Neuronal stem cell (in vitro differentiated cells): ENCODE results near the gene PDE4C.

Experiments
- DNase-seq: peaks from one replicate; pipeline ENCODE4 v3.0.0-alpha.2; 2013; ENCODE audit warnings: low spot score
- H2AFZ ChIP-seq: one replicate; pipeline ENCODE4 v1.6.1; 2013; ENCODE audit warnings: mild to moderate bottlenecking, low read length, inconsistent platforms
- H2AK5ac ChIP-seq: 2 replicates; pipeline ENCODE4 v1.6.1; 2013; ENCODE audit warnings: low read depth, mild to moderate bottlenecking, inconsistent platforms, low read length, moderate library complexity, mixed read lengths
- H2BK120ac ChIP-seq: 2 replicates; pipeline ENCODE4 v1.6.1; 2013; ENCODE audit warnings: low read depth, mild to moderate bottlenecking, inconsistent platforms, low read length, moderate library complexity, mixed read lengths
- H2BK12ac ChIP-seq: one replicate; pipeline ENCODE4 v1.6.1; 2013; ENCODE audit warnings: low read length, inconsistent platforms
- H2BK15ac ChIP-seq: 2 replicates; pipeline ENCODE4 v1.6.1; 2013; ENCODE audit warnings: mild to moderate bottlenecking, low read length, inconsistent platforms, mixed read lengths
- H2BK5ac ChIP-seq: one replicate; pipeline ENCODE4 v1.6.1; 2013; ENCODE audit warnings: inconsistent platforms, mild to moderate bottlenecking, low read length, moderate library complexity
- H3K14ac ChIP-seq: one replicate; pipeline ENCODE4 v1.6.1; 2013; ENCODE audit warnings: low read length, inconsistent platforms
- H3K18ac ChIP-seq: 2 replicates; pipeline ENCODE4 v1.6.1; 2013; ENCODE audit warnings: low read length, inconsistent platforms
- H3K23ac ChIP-seq: 2 replicates; pipeline ENCODE4 v1.6.1; 2013; ENCODE audit warnings: low read depth, mild to moderate bottlenecking, mixed read lengths, low read length, inconsistent platforms; ENCODE audit not compliant: poor library complexity
- H3K27ac ChIP-seq: replicated peaks from 3 replicates; pipeline ENCODE4 v1.5.1; 2013; ENCODE audit warnings: low read length, inconsistent platforms
- H3K27me3 ChIP-seq, 3 experiments: 2 replicates each; pipeline ENCODE4 v1.6.1; 2013; ENCODE audit warnings: low read length in 3 of 3, mild to moderate bottlenecking in 2 of 3, inconsistent platforms in 1 of 3, low read depth in 1 of 3, mixed read lengths in 1 of 3, moderate library complexity in 1 of 3; ENCODE audit not compliant: control insufficient read depth in 3 of 3, insufficient read depth in 3 of 3
- H3K36me3 ChIP-seq, 2 donors: replicated peaks in 1 of 2; 2 replicates each; pipeline ENCODE4 v1.6.1; 2013; ENCODE audit warnings: low read length in 2 of 2; ENCODE audit not compliant: control insufficient read depth in 2 of 2, insufficient read depth in 2 of 2
- H3K4ac ChIP-seq: 2 replicates; pipeline ENCODE4 v1.6.1; 2013; ENCODE audit warnings: inconsistent platforms, mild to moderate bottlenecking, low read length, moderate library complexity
- H3K4me1 ChIP-seq, 2 donors: 1 replicate in 1 of 2; 2 replicates in 1 of 2; pipeline ENCODE4 v1.6.1; 2013; ENCODE audit warnings: low read length in 2 of 2, low read depth in 1 of 2; ENCODE audit not compliant: control insufficient read depth in 2 of 2, insufficient read depth in 1 of 2
- H3K4me2 ChIP-seq: one replicate; pipeline ENCODE4 v1.6.1; 2013; ENCODE audit warnings: mild to moderate bottlenecking, low read length, inconsistent platforms; ENCODE audit not compliant: insufficient read depth, poor library complexity, severe bottlenecking
- H3K4me3 ChIP-seq, 2 donors: 2 replicates each; pipeline ENCODE4 v1.5.1; 2013; ENCODE audit warnings: low read length in 2 of 2, mild to moderate bottlenecking in 2 of 2, inconsistent platforms in 1 of 2, moderate library complexity in 1 of 2
- H3K79me1 ChIP-seq: one replicate; pipeline ENCODE4 v1.6.1; 2013; ENCODE audit warnings: low read depth, mild to moderate bottlenecking, inconsistent platforms, low read length, moderate library complexity
- H3K9ac ChIP-seq: one replicate; pipeline ENCODE4 v1.6.1; 2013; ENCODE audit warnings: mild to moderate bottlenecking, low read depth, low read length, inconsistent platforms; ENCODE audit not compliant: poor library complexity
- H3K9me3 ChIP-seq, 2 donors: replicated peaks in 1 of 2; 2 replicates each; pipeline versions ENCODE3 to v1.6.1; 2013; ENCODE audit warnings: low read length in 2 of 2, mild to moderate bottlenecking in 2 of 2, inconsistent platforms in 1 of 2, low read depth in 1 of 2, mixed read lengths in 1 of 2, moderate library complexity in 1 of 2; ENCODE audit not compliant: control insufficient read depth in 2 of 2, insufficient read depth in 1 of 2
- H4K8ac ChIP-seq: one replicate; pipeline ENCODE4 v1.6.1; 2013; ENCODE audit warnings: low read depth, mild to moderate bottlenecking, inconsistent platforms, low read length, moderate library complexity
- H4K91ac ChIP-seq: one replicate; pipeline ENCODE4 v1.6.1; 2013; ENCODE audit warnings: low read length, low read depth, mild to moderate bottlenecking, inconsistent platforms; ENCODE audit not compliant: poor library complexity
- WGBS, 2 donors: extraction: QIAGEN DNeasy Blood & Tissue Kit; methylation state at CpG; one replicate each; pipeline ENCODE4 v1.1.7; 2013; ENCODE audit warnings: missing lambda C conversion rate in 2 of 2, mixed read lengths in 1 of 2; ENCODE audit not compliant: insufficient read length in 2 of 2, insufficient replicate concordance in 1 of 2; ENCODE audit errors: extremely low coverage in 2 of 2; 5-methylcytosine and 5-hydroxymethylcytosine counted together

Gene PDE4C

GRCh38 chr19:18266771-18267686 lies 40.8 kb upstream of the PDE4C start:
- H3K4me3 ChIP-seq = no peak overlapping the region
- WGBS, 2 donors = no CpG with 5 or more reads among the region's 42 CpGs
- H2AK5ac ChIP-seq = no peak overlapping the region
- H3K27me3 ChIP-seq = no peaks in the 10 kb centered on the region
- no peak for DNase-seq
- H3K27ac ChIP-seq = no peak overlapping the region
- no peak overlapping the region for H2BK120ac ChIP-seq
- H3K9me3 ChIP-seq = no peaks in the 10 kb centered on the region
- no peak overlapping the region for H3K4ac ChIP-seq
- H3K4me1 ChIP-seq = peaks cover 0 to 3% of the 10 kb centered on the region in 2 donors
- no peak overlapping the region for H4K91ac ChIP-seq
- no peak overlapping the region for H2BK15ac ChIP-seq
- peaks cover 4% of the 10 kb centered on the region for H3K79me1 ChIP-seq
- no peak overlapping the region for H3K4me2 ChIP-seq
- no peak overlapping the region for H4K8ac ChIP-seq
- peaks cover 20 to 38% of the 10 kb centered on the region in 2 donors for H3K36me3 ChIP-seq
- no peak overlapping the region for H3K9ac ChIP-seq
- H2BK5ac ChIP-seq = no peak overlapping the region
- no peak overlapping the region for H2BK12ac ChIP-seq
- H2AFZ ChIP-seq = no peak overlapping the region
- H3K14ac ChIP-seq = no peak overlapping the region
- H3K23ac ChIP-seq = peak overlapping the region; percentile 25
- no peak overlapping the region for H3K18ac ChIP-seq

- no CpG with 5 or more reads among the region's 7 CpGs for WGBS, 2 donors
- peaks cover 0 to 2% of the 10 kb centered on the region in 2 donors for H3K9me3 ChIP-seq
Measured at GRCh38 chr19:18265582-18265981, 39.3 kb upstream of the PDE4C start.

GRCh38 chr19:18264971-18265540 lies 38.8 kb upstream of the PDE4C start:
- Histone ChIP-seq H2BK12ac (no peak overlapping the region), H3K27ac (no peak overlapping the region), H2AFZ (no peak overlapping the region), H4K91ac (no peak overlapping the region), H2BK15ac (no peak overlapping the region), H3K4me2 (no peak overlapping the region), H2BK5ac (peak overlapping the region; percentile 75), H3K4me1 (peaks cover 0 to 3% of the 10 kb centered on the region in 2 donors), H2BK120ac (no peak overlapping the region), H3K23ac (peak overlapping the region; percentile 65), H3K79me1 (peaks cover 4% of the 10 kb centered on the region), H3K36me3 (peaks cover 20 to 38% of the 10 kb centered on the region in 2 donors), H3K18ac (peak overlapping the region; percentile 17), H3K9me3 (peaks cover 0 to 2% of the 10 kb centered on the region in 2 donors), H3K27me3 (peaks cover 0 to 3% (median 0%) of the 10 kb centered on the region in 3 experiments), H3K14ac (peak overlapping the region; percentile 87), H4K8ac (no peak overlapping the region), H3K4me3 (peak overlapping the region in 1 of 2 donors; percentile 49), H3K9ac (peak overlapping the region; percentile 60), H3K4ac (no peak overlapping the region), H2AK5ac (no peak overlapping the region)
- no peak for DNase-seq
- WGBS, 2 donors = no CpG with 5 or more reads among the region's 23 CpGs

More at GRCh38 chr19:18265582-18265981, 39.3 kb upstream of the PDE4C start:
- Histone ChIP-seq H3K79me1 (peaks cover 4% of the 10 kb centered on the region), H2BK5ac (no peak overlapping the region), H3K18ac (no peak overlapping the region), H4K91ac (no peak overlapping the region), H2BK15ac (no peak overlapping the region), H3K4me3 (no peak overlapping the region), H3K27me3 (peaks cover 0 to 3% (median 0%) of the 10 kb centered on the region in 3 experiments), H3K4me1 (peaks cover 0 to 3% of the 10 kb centered on the region in 2 donors), H2BK120ac (no peak overlapping the region), H3K23ac (no peak overlapping the region), H3K4ac (no peak overlapping the region), H3K27ac (no peak overlapping the region), H3K14ac (no peak overlapping the region), H3K36me3 (peaks cover 20 to 38% of the 10 kb centered on the region in 2 donors), H2BK12ac (no peak overlapping the region), H4K8ac (no peak overlapping the region), H3K9ac (no peak overlapping the region), H2AFZ (no peak overlapping the region), H3K4me2 (no peak overlapping the region), H2AK5ac (no peak overlapping the region)
- no peak for DNase-seq
